ENCODE measurements around the gene PCSK6.
"Not testable (repeated sequence)": the region's sequence is repeated elsewhere in the genome, so short reads cannot be mapped to it uniquely, and the experiment has no call there.

- not testable (repeated sequence) for TF ChIP-seq RFX5 (IDR thresholded peaks at IDR 0.05; ENCODE audit: borderline replicate concordance, low read depth, low read length); CTCF (IDR thresholded peaks at IDR 0.05; ENCODE audit: control extremely low read depth in 1 of 3, insufficient read depth in 1 of 3, low read depth in 1 of 3, low read length in 3 of 3); ATF2 (IDR thresholded peaks at IDR 0.05; ENCODE audit: low read length); KDM1A (IDR thresholded peaks at IDR 0.05; ENCODE audit: borderline replicate concordance, low read length); YY1 (IDR thresholded peaks at IDR 0.05; ENCODE audit: low read depth, low read length); POLR2AphosphoS5 (IDR thresholded peaks at IDR 0.05; ENCODE audit: low read depth, low read length); POLR2A (IDR thresholded peaks at IDR 0.05; ENCODE audit: control extremely low read depth in 1 of 2, low read depth in 2 of 2, low read length in 2 of 2); MAX (IDR thresholded peaks at IDR 0.05); EP300 (IDR thresholded peaks at IDR 0.05; ENCODE audit: borderline replicate concordance in 1 of 2, low read depth in 2 of 2, low read length in 2 of 2); SP1 (IDR thresholded peaks at IDR 0.05; ENCODE audit: low read depth, low read length)
Measured at GRCh38 chr15:101287342-101287741, 202.2 kb downstream of the PCSK6 start.

Measured in H1 (cell line).